Measurements from ENCODE around the gene DDX20. TPM values are rescaled to one million over a fixed set of nuclear protein-coding genes. Genes with fewer than 3 reads are reported as not detected.

Gene DDX20
- total and polyA plus RNA-seq, 2 donors (not counting 3 experiments of a cell fraction or from before 2014, with no cell fraction given): 4.1 to 15.9 TPM

- TF ChIP-seq EZH2 (IDR thresholded peaks at IDR 0.05; ENCODE audit: borderline replicate concordance, low read depth, low read length, severe bottlenecking) (no peak), CTCF (IDR thresholded peaks at IDR 0.05; ENCODE audit: extremely low read depth in 1 of 2, insufficient read depth in 1 of 2, low read depth in 1 of 2, low read length in 2 of 2) (no peak), POLR2A (IDR thresholded peaks at IDR 0.05; ENCODE audit: low read depth, low read length) (no peak), FOS (IDR thresholded peaks at IDR 0.05; ENCODE audit: borderline replicate concordance, insufficient read depth, low read length) (no peak), MAX (IDR thresholded peaks at IDR 0.05; ENCODE audit: insufficient read depth, insufficient read length) (no peak), MYC (IDR thresholded peaks at IDR 0.05; ENCODE audit: low read depth, low read length) (no peak), GATA2 (IDR thresholded peaks at IDR 0.05; ENCODE audit: insufficient read depth, insufficient read length, low read depth, low read length) (no peak), JUN (IDR thresholded peaks at IDR 0.05; ENCODE audit: borderline replicate concordance, insufficient read depth, insufficient read length, low read depth) (no peak), POLR2AphosphoS5 (IDR thresholded peaks at IDR 0.05; ENCODE audit: insufficient read depth, low read depth, low read length) (no peak)
- Histone ChIP-seq H2AFZ (ENCODE audit: low read depth, low read length) (no peak overlapping the region), H3K9me1 (replicated peaks; ENCODE audit: control insufficient read depth, extremely low read depth, insufficient read depth, low read length) (no peaks in the 10 kb centered on the region), H3K4me3 (replicated peaks in 1 of 3; ENCODE audit: insufficient read depth in 1 of 3, low read depth in 1 of 3, low read length in 3 of 3) (no peak overlapping the region), H4K20me1 (replicated peaks; ENCODE audit: control insufficient read depth, extremely low read depth, insufficient read depth, low read length) (no peaks in the 10 kb centered on the region), H3K79me2 (ENCODE audit: control insufficient read depth, insufficient read depth, low read length) (no peaks in the 10 kb centered on the region), H3K27ac (ENCODE audit: insufficient read depth, low read depth, low read length) (no peak overlapping the region), H3K9me3 (replicated peaks; ENCODE audit: control insufficient read depth, insufficient read depth, low read length) (no peaks in the 10 kb centered on the region), H3K4me2 (ENCODE audit: insufficient read depth, low read length) (no peak overlapping the region), H3K4me1 (ENCODE audit: control insufficient read depth, extremely low read depth, insufficient read depth, low read length) (no peaks in the 10 kb centered on the region), H3K36me3 (ENCODE audit: control insufficient read depth in 2 of 2, extremely low read depth in 1 of 2, insufficient read depth in 2 of 2, low read length in 2 of 2) (no peaks in the 10 kb centered on the region), H3K27me3 (ENCODE audit: control insufficient read depth in 2 of 2, insufficient read depth in 2 of 2, low read length in 2 of 2) (no peaks in the 10 kb centered on the region), H3K9ac (replicated peaks; ENCODE audit: extremely low read depth, insufficient read depth, low read length) (no peak overlapping the region)
- intact Hi-C loops (cut with micrococcal nuclease): no loop called here
- ChIA-PET POLR2A (no interaction called here), CTCF (no interaction called here)
- BruUV-seq (replicated peaks): no TSS peak
- FAIRE-seq (no peak), DNase-seq (ENCODE audit: low read depth, low spot score) (no peak)
- dilution Hi-C loops (cut with MboI; ENCODE audit: extremely low pct_ligation_motif_present, low sequenced_read_pairs): no loop called here
Measured at GRCh38 chr1:111812306-111812705, 56.6 kb downstream of the DDX20 start.

All from endothelial cell of umbilical vein (primary cell).